RWPE1 (cell line): ENCODE measurements around the gene SH3D21.

ENCODE experiments used
- CTCF ChIA-PET: fragments of 350-600 bp; sonication (Branson Sonifier 250); formaldehyde crosslinking; extraction: SDS; loops from one replicate; lab custom pipeline; 2021; lab: Yijun Ruan, JAX
- POLR2A ChIA-PET: fragments of 400-600 bp; formaldehyde crosslinking; extraction: SDS; loops from one replicate; lab custom pipeline; 2020; ENCODE audit warnings: antibody characterized with exemption; ENCODE audit not compliant: low non-redundant PET; lab: Yijun Ruan, JAX
- DNase-seq: peaks from one replicate; pipeline ENCODE4 v3.0.0; 2012; ENCODE audit warnings: low spot score
- H3K27ac ChIP-seq: fragments of 450-650 bp; 2 replicates; pipeline ENCODE4 v1.5.1; 2017
- TF ChIP-seq, protein P1 (sequence below): fragments of 450-650 bp; conservative IDR thresholded peaks from 2 replicates; pipeline ENCODE4 v1.5.1; 2017; ENCODE audit warnings: low read depth, mild to moderate bottlenecking

Gene SH3D21

DNA sequence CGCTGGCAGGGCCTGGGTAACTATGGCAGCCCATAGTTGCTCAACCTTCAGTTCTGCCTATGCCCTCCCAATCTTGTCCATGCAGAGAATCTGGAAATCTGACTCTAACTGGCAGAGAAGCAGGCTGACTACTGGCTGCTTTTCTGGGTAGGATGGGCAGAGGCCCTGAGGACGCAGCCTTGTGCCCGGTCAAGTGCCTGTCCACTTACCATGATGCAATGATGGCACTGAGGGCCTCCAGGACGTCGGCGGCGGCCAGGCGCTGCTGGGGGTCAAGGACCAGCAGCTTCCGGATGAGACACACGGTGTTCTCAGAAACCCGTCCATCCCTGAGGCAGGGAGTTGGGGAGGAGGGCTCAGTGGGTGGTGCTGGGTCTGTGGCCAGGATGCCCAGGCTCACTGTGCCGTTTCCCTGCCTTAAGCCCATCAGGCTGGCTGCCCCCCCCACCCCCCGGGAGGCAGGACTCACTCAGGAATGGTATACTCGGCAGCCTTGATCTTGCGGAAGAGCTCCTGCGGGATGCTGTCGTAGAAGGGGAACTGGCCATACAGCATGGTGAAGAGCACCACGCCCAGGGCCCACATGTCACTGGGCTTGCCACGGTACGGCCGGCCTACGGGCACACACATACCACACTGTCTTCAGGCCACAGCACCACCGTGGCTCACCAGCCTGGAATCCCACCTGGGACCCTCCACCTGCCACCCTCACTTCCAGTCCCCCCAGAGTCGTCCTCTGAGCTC is 37.7 kb downstream of the SH3D21 start:
- peak overlapping the region; percentile 69 for H3K27ac ChIP-seq
- POLR2A ChIA-PET = no interaction called here
- DNase-seq = no peak
- CTCF ChIA-PET = interaction anchor here (0.6 to 1.7 kb wide), 4 partner anchors 7 to 41 kb away, joined by 3 to 8 read pairs (median 6); no protein-coding TSS in a partner anchor
- TF ChIP-seq, protein P1, sequence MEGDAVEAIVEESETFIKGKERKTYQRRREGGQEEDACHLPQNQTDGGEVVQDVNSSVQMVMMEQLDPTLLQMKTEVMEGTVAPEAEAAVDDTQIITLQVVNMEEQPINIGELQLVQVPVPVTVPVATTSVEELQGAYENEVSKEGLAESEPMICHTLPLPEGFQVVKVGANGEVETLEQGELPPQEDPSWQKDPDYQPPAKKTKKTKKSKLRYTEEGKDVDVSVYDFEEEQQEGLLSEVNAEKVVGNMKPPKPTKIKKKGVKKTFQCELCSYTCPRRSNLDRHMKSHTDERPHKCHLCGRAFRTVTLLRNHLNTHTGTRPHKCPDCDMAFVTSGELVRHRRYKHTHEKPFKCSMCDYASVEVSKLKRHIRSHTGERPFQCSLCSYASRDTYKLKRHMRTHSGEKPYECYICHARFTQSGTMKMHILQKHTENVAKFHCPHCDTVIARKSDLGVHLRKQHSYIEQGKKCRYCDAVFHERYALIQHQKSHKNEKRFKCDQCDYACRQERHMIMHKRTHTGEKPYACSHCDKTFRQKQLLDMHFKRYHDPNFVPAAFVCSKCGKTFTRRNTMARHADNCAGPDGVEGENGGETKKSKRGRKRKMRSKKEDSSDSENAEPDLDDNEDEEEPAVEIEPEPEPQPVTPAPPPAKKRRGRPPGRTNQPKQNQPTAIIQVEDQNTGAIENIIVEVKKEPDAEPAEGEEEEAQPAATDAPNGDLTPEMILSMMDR = no peak

DNA sequence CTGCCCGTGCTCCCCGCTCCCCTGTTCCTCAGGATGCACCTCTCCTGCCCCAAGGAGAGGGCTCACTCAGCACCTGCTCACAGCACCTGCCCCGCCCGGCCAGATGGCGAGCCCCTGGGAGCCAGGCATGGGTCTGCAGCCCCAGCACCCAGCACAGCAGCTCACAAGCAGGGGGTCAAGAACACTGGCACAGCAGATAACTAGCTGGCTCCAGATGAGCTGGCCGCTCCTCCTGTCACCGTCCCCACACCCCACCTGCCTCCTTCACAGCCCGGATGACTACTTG is 38.2 kb downstream of the SH3D21 start:
- DNase-seq = no peak
- H3K27ac ChIP-seq = peak overlapping the region; percentile 1; the same call in 1 of the 2 replicates
- ChIA-PET CTCF (no interaction called here), POLR2A (no interaction called here)
- TF ChIP-seq, protein P1 = no peak

DNA sequence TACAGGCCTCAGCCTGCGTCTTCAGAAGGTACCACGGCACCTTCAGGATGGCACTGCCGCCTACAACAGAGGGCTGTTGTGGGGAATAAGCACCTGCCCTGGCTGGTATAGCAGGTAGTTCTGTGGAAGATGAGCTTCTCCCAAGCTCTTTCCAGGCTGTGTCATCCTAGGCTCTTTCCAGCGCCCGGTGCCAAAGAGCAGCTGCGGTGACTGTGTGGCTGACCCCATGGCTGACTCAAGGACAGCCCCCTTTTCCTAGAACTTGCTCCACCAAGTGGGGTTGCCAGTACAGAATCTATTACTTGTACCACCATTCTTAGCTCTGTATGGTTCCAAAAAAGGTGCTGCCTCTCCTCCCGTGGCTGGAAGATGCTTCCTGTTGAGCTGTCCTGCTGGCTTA is 39.2 kb downstream of the SH3D21 start:
- H3K27ac ChIP-seq = no peak overlapping the region
- DNase-seq = no peak
- TF ChIP-seq, protein P1 = no peak
- POLR2A ChIA-PET = no interaction called here
- CTCF ChIA-PET = interaction anchor here (0.7 kb wide), 1 partner anchor 247 kb away, joined by 3 read pairs; no protein-coding TSS in a partner anchor

DNA sequence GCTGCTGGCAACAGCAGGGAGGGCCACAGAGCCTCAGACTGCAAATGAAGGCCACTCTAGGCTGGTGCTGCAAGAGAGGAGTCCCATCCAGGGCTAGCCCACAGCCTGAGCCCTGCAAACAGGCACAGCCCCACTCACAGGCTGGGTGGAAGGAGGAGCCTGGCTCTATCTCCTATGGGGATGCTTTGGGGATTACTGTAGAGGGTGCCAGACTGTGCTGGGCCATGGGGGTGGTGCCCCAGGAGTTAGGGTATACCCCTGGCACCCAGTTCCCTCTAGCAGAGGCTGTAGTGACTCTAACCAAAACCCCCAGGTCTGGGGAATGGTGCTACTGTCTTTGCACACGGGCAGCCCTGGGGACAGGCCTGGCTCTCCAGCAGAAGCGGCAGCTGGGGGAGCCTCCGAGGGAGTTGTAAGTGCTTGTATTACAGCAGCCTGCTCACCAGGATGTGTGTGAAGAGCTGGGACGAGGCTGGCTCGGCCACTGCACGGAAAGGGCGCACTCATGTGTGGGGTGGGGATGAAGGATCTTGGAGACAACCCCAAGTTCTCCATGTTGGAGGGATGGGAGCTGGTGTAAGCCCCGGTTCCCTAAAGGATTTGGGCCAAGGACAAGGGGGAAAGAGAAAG is 40.7 kb downstream of the SH3D21 start:
- POLR2A ChIA-PET = no interaction called here
- DNase-seq = no peak
- TF ChIP-seq, protein P1 = no peak
- CTCF ChIA-PET = interaction anchor here (0.6 kb wide), 1 partner anchor 198 kb away, joined by 5 read pairs; no protein-coding TSS in a partner anchor
- peak overlapping the region; percentile 19; the same call in 1 of the 2 replicates for H3K27ac ChIP-seq

DNA sequence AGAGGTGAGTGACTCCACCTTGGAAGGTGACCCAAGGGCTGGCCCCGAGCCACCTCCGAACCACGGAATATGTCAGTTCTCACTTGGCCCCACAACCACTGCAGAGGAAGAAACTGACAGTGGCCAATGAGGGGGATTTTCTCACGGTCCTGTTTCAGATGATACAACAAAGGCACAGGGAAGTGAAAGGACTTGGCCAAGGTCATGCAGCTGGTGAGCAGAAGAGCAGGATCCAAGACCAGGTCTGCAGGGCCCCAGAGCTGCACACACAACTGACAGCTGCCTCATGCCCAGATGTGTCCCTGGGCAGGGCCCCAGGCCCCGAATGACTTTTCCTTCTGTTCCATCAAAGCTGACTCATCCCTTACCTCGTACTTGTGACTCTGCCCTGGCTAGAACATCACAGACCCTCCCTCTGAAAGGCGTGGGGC is 43.1 kb downstream of the SH3D21 start:
- CTCF ChIA-PET = interaction anchor here (0.6 to 0.7 kb wide), 2 partner anchors 23 to 208 kb away, joined by 3 read pairs; no protein-coding TSS in a partner anchor
- peak; percentile 38 for DNase-seq
- TF ChIP-seq, protein P1 = no peak
- POLR2A ChIA-PET = interaction anchor here (0.7 kb wide), 1 partner anchor 33 kb away, joined by 3 read pairs; no protein-coding TSS in a partner anchor
- H3K27ac ChIP-seq = peak overlapping the region; percentile 92

DNA sequence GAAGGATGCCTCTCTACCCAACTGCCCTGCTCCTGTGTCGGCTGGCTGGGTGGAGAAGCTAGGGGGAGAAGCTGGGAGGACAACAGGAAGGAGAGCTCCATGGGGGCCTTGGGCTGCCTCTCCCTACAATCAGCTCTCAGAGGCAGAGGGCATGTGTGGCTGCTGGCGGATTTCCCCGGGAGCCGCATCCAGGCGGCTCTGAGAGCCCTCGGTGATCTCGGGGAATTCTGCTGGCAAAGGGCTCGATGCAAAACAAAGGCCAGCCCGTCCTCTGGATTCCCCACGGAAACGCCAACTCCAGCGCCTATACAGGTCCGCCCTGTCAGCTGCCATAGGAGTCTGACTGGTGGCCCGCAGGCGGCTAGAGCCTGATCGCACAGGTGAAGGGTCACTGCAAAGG is 43.7 kb downstream of the SH3D21 start:
- no peak for DNase-seq
- ChIA-PET POLR2A (interaction anchor here (0.7 kb wide), 1 partner anchor 34 kb away, joined by 3 read pairs; no protein-coding TSS in a partner anchor), CTCF (interaction anchor here (0.6 to 0.7 kb wide), 2 partner anchors 24 to 208 kb away, joined by 3 read pairs; no protein-coding TSS in a partner anchor)
- TF ChIP-seq, protein P1 = no peak
- peak overlapping the region; percentile 92 for H3K27ac ChIP-seq
